Stomach (tissue), 9 donors: ENCODE results near the gene SMCR8. TPM values are rescaled to one million over a fixed set of nuclear protein-coding genes. Genes with fewer than 3 reads are reported as not detected.
"Not testable (repeated sequence)": the region's sequence is repeated elsewhere in the genome, so short reads cannot be mapped to it uniquely, and the experiment has no call there.

Source experiments
- DNase-seq, 2 donors: peaks; one replicate each; pipeline versions ENCODE4 v3.0.0 to v3.0.0-alpha.2; 2013 to 2019
- H3K27ac ChIP-seq, 5 donors: fragments of 200-600 bp in 4 of 5; sonication (generic) in 4 of 5; one replicate each; pipeline ENCODE4 v1.5.1; 2013 to 2019; ENCODE audit warnings: mild to moderate bottlenecking in 1 of 5, moderate library complexity in 1 of 5
- H3K27me3 ChIP-seq, 3 donors: fragments of 200-600 bp; sonication (generic); one replicate each; pipeline ENCODE4 v1.5.1; 2017 to 2019; ENCODE audit warnings: mixed run types in 1 of 3
- H3K36me3 ChIP-seq, 4 donors: fragments of 200-600 bp; sonication (generic); 1 replicate in 3 of 4; 2 replicates in 1 of 4; pipeline ENCODE4 v1.5.1; 2016 to 2019
- H3K4me1 ChIP-seq, 4 donors: fragments of 200-600 bp; sonication (generic); one replicate each; pipeline ENCODE4 v1.5.1; 2016 to 2019
- H3K4me3 ChIP-seq, 4 donors: fragments of 200-600 bp; sonication (generic) in 3 of 4; one replicate each; pipeline ENCODE4 v1.5.1; 2016 to 2019; ENCODE audit warnings: mild to moderate bottlenecking in 1 of 4
- H3K9me3 ChIP-seq, 4 donors: fragments of 200-600 bp; sonication (generic); one replicate each; pipeline ENCODE4 v1.5.1; 2016 to 2019
- CTCF ChIP-seq, 7 experiments: fragments of 450-650 bp in 4 of 7; fragments of 200-600 bp in 3 of 7; sonication (generic) in 3 of 7; IDR thresholded peaks; one replicate each; pipeline ENCODE4 v1.5.1; 2016 to 2019; ENCODE audit warnings: antibody characterized with exemption in 7 of 7, control low read depth in 2 of 7, mild to moderate bottlenecking in 1 of 7
- EP300 ChIP-seq: sonication (generic); formaldehyde crosslinking; IDR thresholded peaks from one replicate; pipeline ENCODE4 v1.6.1; 2017; ENCODE audit warnings: antibody characterized with exemption
- POLR2A ChIP-seq, 4 donors: fragments of 450-650 bp; IDR thresholded peaks; one replicate each; pipeline ENCODE4 v1.6.1; 2016; ENCODE audit warnings: antibody characterized with exemption in 4 of 4, control low read depth in 2 of 4, mild to moderate bottlenecking in 1 of 4, moderate library complexity in 1 of 4
- POLR2AphosphoS5 ChIP-seq, 3 donors: sonication (generic); formaldehyde crosslinking; IDR thresholded peaks; one replicate each; pipeline ENCODE4 v1.6.1; 2016; ENCODE audit warnings: antibody characterized with exemption in 3 of 3
- WGBS, 5 donors: extraction: QIAGEN DNeasy Blood & Tissue Kit in 3 of 5; methylation state at CpG; one replicate each; pipeline versions ENCODE4 v1.1.5 to v1.1.7; 2013 to 2018; 5-methylcytosine and 5-hydroxymethylcytosine counted together
- intact Hi-C: fragments of 100-400 bp; cut with DNase I; formaldehyde crosslinking; loops from one replicate; pipeline ENCODE4 v1.15.1; 2023; ENCODE audit warnings: low total_unique reads
- polyA plus RNA-seq, 3 donors: library from polyadenylated mRNA; stranded (reverse); fragments of 200-250 nt; gene quantifications; one replicate each; pipeline ENCODE4 v1.2.3, GENCODE V29; 2013
- total RNA-seq, 5 donors: library from RNA; depleted of rRNA; stranded (reverse); fragments of >200 nt; gene quantifications; one replicate each; pipeline versions ENCODE4 v1.1.0 to v1.2.3, GENCODE V29; 2014 to 2016
- donor health status: healthy with polysubstance abuse.
- donor health status: Bipolar disorder and iron deficiency.
- donor health status: healthy.

Gene SMCR8
- total and polyA plus RNA-seq, 8 donors = 2.4 to 17.9 (median 6.1) TPM

GRCh38 chr17:18291718-18292540 lies 23.2 kb upstream of the SMCR8 start:
- Histone ChIP-seq H3K36me3 (peaks cover 58 to 100% (median 97%) of the 10 kb centered on the region in 4 donors), H3K27ac (no peak overlapping the region), H3K9me3 (no peaks in the 10 kb centered on the region), H3K4me1 (no peaks in the 10 kb centered on the region), H3K27me3 (no peaks in the 10 kb centered on the region), H3K4me3 (no peak overlapping the region)
- WGBS, 5 donors = 91 to 94% (median 92%) methylated on average over 15 of the region's 15 CpGs
- no peak for TF ChIP-seq EP300
- TF ChIP-seq CTCF (IDR thresholded peaks at IDR 0.05) = no peak
- no peak for TF ChIP-seq POLR2A (IDR thresholded peaks at IDR 0.05)
- no peak for TF ChIP-seq POLR2AphosphoS5 (IDR thresholded peaks at IDR 0.05)
- DNase-seq = no peak
- intact Hi-C loops = no loop called here

- H3K27me3 ChIP-seq, DNase-seq, H3K27ac ChIP-seq, H3K4me3 ChIP-seq, H3K9me3 ChIP-seq, intact Hi-C loops: not testable (repeated sequence)
- WGBS, 5 donors = 73 to 98% (median 93%) methylated on average over 2 to 28 of the region's 30 CpGs
- Histone ChIP-seq H3K4me1 (peaks cover 0 to 12% (median 2%) of the 10 kb centered on the region in 4 donors), H3K36me3 (peaks cover 42 to 94% (median 90%) of the 10 kb centered on the region in 4 donors)
Measured at GRCh38 chr17:18298061-18298460, 17.0 kb upstream of the SMCR8 start.

GRCh38 chr17:18300725-18301480 lies 14.2 kb upstream of the SMCR8 start:
- peak overlapping the region in 2 of 5 donors; percentile 30 to 38 for H3K27ac ChIP-seq
- no peak overlapping the region for H3K4me3 ChIP-seq
- intact Hi-C loops = no loop called here
- no peaks in the 10 kb centered on the region for H3K27me3 ChIP-seq
- WGBS, 5 donors = 69 to 84% (median 78%) methylated on average over 8 of the region's 8 CpGs
- H3K4me1 ChIP-seq = peaks cover 0 to 12% (median 2%) of the 10 kb centered on the region in 4 donors
- no peak for TF ChIP-seq POLR2A (IDR thresholded peaks at IDR 0.05)
- no peak for TF ChIP-seq CTCF (IDR thresholded peaks at IDR 0.05)
- no peak for TF ChIP-seq EP300
- TF ChIP-seq POLR2AphosphoS5 (IDR thresholded peaks at IDR 0.05) = no peak
- no peaks in the 10 kb centered on the region for H3K9me3 ChIP-seq
- H3K36me3 ChIP-seq = peaks cover 49 to 94% (median 90%) of the 10 kb centered on the region in 4 donors
- peak; percentile 33 to 42 for DNase-seq

- intact Hi-C loops, DNase-seq: not testable (repeated sequence)
Measured at GRCh38 chr17:18303206-18303605, 11.9 kb upstream of the SMCR8 start.

GRCh38 chr17:18309202-18309601 lies 5.9 kb upstream of the SMCR8 start:
- Histone ChIP-seq H3K36me3 (peaks cover 37 to 75% (median 65%) of the 10 kb centered on the region in 4 donors), H3K9me3 (no peaks in the 10 kb centered on the region), H3K27me3 (no peaks in the 10 kb centered on the region), H3K27ac (no peak overlapping the region), H3K4me1 (peaks cover 12 to 40% (median 24%) of the 10 kb centered on the region in 4 donors), H3K4me3 (no peak overlapping the region)
- no peak for DNase-seq
- no peak for TF ChIP-seq CTCF (IDR thresholded peaks at IDR 0.05)
- TF ChIP-seq EP300 = no peak
- no peak for TF ChIP-seq POLR2AphosphoS5 (IDR thresholded peaks at IDR 0.05)
- TF ChIP-seq POLR2A (IDR thresholded peaks at IDR 0.05) = no peak
- intact Hi-C loops = no loop called here
- WGBS, 5 donors = 91 to 96% (median 94%) methylated on average over 4 of the region's 4 CpGs

More at GRCh38 chr17:18303206-18303605, 11.9 kb upstream of the SMCR8 start:
- H3K4me3 ChIP-seq, H3K27ac ChIP-seq, H3K9me3 ChIP-seq, H3K27me3 ChIP-seq: not testable (repeated sequence)
- Histone ChIP-seq H3K4me1 (peaks cover 0 to 12% (median 2%) of the 10 kb centered on the region in 4 donors), H3K36me3 (peaks cover 69 to 100% (median 98%) of the 10 kb centered on the region in 4 donors)
- 84 to 94% (median 91%) methylated on average over 13 of the region's 13 CpGs for WGBS, 5 donors
